NCI-H82 treated with DMSO at 0.1 percent for 48 hours (cell line): ENCODE measurements around the gene KCNG4.

Source experiments
- DNase-seq: peaks from one replicate; lab custom pipeline; 2025; ENCODE audit not compliant: unreplicated experiment; lab: John Stamatoyannopoulos, UW

The KCNG4 gene

GRCh38 chr16:84267380-84267779, 27.6 kb upstream of the KCNG4 start:
- no peak for DNase-seq

DNA sequence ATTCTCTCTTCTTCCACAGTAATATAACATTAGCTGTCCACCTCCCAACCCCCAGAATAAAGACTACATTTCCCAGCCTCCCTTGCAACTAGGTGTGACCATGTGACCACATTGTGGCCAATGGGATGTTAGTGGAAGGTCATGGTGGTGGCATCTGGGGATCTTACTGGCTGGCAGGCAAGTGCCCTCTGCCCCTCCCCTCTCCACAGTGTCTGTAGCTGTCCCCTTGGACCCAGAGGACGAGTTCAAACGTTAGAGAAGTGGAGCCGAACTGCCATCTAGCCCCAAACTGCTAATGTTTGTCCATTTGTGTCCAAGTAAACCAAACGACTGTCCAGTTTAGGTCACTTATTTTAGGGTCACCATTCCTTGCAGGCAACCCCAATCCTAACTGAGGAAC, 26.6 kb upstream of the KCNG4 start:
- DNase-seq, result peak; percentile 97

GRCh38 chr16:84262939-84263338, 23.1 kb upstream of the KCNG4 start:
- DNase-seq, result no peak

DNA sequence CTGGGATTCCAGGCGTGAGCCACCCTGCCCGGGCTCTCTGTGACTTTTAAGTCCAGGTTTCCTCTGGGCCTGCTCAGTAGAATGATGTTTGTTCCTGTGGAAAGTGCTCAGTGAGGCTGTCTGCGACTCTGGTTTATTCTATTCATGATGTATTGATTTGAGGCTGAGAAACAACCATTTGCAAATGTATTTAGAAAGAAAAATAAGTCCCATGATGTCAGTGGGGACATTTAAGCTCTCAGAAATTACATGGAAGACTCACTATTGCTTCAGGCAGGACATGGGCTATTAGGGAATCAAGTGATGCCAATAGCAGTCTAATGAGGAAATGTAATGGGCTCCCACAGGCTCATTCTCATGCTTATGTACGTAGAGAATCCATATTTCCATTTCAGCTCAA, 22.2 kb upstream of the KCNG4 start:
- no peak for DNase-seq

GRCh38 chr16:84260766-84261554, 21.1 kb upstream of the KCNG4 start:
- no peak for DNase-seq

- no peak for DNase-seq
Observed at GRCh38 chr16:84259691-84260090, 19.9 kb upstream of the KCNG4 start.

- DNase-seq, result no peak
Observed at GRCh38 chr16:84258266-84258665, 18.5 kb upstream of the KCNG4 start.

DNA sequence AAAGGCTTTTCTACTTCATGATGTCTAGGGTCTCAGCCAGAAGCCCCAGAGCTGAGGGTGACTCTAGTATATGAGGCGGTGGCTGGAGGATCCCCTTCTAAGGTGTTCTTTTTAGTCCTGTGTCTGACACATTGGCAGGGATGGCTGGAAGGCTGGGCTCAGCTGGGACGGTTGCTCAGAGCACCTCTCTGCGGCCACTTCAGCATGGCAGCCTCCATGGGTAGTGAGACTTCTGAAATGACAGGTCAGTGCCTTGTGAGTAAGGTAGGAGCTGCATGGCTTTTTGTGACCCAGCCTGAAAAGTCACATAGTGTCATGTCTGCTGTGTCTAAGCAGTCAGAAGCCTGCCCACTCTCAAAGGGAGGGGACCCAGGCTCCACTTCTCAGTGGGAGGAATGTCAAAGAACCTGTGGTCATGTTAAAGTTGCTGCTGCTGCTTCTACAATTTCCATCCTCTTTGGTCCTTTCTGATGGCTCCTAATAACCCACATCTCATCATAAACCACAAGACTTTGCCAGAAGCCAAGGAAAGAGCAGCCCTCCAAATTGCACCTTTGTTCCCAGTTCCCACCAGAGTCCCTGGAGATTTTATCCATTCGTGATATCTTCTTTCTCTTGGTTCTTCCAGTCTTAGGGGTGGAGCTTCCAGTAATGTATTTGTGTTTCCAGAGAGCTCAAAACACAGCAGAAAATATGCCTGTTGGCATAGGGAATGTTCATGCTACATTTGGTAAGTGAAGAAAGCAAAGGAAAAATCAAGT, 15.4 kb upstream of the KCNG4 start:
- no peak for DNase-seq

DNA sequence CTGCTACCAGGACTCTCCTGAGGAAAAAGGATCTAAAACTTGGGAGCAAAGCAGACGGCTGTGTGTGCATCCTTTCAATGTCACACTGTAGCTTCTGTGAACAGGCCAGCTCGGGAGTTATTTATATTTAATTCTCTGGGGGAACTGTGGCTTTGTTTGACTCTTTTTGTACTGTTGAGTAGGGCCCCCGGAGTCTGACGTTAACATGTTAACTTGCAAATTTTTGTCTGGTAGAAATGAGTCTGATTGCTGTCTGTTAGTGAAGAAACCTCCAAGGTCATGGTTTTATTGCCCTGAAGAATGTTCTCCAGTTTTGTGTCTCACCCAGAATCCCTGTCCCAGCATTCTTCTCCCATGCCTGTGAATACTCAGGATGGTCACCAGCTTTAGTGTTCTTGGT, 14.2 kb upstream of the KCNG4 start:
- DNase-seq, result no peak

DNA sequence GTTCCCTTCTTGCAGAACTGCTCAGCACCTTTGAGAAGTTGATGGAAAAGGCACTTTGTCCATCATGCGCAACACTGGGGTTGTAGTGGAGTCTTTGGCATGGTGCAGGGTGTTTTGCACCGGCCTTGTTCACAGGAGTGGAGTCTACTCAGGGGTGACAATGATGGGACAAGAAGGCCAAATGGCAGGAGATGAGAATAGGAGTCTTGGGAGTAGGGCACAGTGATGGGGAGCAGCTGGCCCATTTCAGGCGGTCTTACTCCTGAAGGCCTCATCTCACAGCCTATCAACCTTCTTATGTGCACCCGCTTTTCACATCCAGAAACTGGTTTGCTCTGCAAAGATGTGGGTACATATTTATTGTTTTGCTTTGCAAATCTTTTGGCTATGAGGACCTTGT, 13.4 kb upstream of the KCNG4 start:
- DNase-seq, result no peak

DNA sequence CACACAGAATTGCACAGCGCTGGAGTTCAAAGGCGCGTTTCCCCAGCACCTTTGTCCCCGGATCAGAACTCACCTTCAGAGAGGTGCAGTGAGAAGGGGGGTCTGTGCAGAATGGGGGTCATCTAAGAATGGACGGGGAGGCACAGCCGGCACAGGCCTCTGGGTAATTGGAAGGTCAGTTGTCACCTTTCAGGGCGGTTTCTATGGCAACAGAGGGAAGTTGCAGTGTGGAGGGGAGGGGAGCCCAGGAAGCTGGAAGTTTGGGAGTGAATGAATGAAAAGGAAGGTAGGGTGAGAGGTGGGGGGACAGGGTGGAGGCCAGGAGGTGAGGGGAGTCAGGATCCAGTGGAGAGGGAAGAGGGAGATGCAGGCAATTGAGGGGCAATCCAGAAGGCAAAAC, 12.4 kb upstream of the KCNG4 start:
- no peak for DNase-seq

- DNase-seq, result no peak
Observed at GRCh38 chr16:84247844-84248243, 8.0 kb upstream of the KCNG4 start.

DNA sequence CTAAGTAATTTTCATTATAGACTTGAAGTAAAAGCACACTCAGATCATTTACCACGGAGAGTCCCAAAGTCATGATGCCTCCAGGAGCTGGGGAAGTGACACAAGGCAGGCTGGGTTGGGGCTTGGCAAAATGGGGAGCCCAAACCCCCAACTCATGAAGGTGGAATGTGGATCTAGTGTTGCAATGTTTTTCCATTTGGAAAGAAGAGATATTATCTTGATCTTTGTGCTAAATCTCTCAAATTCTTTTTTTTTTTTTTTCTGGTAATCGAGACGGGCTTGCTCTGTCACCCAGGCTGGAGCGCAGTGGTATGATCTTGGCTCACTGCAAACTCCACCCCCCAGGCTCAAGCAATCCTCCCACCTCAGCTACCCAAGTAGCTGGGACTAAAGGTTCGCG, 7.5 kb upstream of the KCNG4 start:
- no peak for DNase-seq

DNA sequence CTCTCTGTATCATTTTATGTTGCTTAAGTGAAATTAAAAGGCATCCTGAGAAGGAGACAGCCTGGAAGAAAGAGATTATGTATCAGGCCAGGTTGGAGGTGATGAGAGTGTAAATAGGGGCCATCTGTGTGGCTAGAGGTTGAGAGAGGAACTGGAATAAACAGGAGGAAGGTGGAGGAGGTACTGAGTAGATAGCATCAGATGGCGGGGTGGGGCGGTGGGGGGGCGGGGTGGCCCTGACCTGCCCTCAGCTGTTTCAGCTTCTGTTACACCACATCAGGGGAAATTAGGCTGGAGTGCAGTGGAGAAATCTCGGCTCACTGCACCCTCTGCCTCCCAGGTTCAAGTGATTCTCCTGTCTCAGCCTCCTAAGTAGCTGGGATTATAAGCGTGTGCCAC, 6.9 kb upstream of the KCNG4 start:
- peak; percentile 91 for DNase-seq

GRCh38 chr16:84245956-84246678, 6.3 kb upstream of the KCNG4 start:
- no peak for DNase-seq

GRCh38 chr16:84244728-84245127, 4.9 kb upstream of the KCNG4 start:
- DNase-seq, result no peak

DNA sequence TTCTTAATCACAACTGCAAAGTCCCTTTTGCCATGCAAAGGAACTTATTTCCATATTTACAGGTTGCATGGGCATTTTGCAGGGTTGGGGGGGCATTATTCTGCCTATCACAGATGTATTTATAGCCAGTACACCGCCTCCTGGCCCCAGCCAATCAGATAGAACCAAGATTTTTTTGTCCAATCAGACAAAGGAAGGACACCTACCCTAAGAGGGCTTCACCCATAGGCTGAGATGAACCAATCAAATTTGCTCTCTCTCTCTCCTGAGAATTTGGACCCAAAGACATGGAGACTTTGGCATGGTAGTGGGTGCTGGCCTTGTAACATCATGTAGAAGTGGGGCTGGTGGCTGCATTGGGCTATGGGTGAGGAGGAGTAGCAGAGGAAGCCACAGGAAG, 3.9 kb upstream of the KCNG4 start:
- DNase-seq, result no peak

DNA sequence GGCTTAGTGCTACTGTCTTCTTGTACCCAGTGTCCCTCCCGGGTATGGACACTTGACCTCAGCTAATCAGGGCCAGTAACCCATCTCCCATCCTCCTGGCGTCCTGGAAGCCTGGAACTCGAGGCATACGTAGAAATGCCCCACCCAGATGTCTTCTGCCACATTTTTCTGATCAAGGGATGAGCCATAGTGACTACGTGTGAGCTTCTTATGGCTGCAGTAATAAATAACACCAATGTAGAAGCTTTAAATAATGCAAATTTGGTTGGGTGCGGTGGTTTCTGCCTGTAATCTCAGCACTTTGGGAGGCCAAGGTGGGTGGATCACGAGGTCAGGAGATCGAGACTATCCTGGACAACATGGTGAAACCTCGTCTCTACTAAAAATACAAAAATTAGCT, 3.0 kb upstream of the KCNG4 start:
- DNase-seq, result no peak

GRCh38 chr16:84241778-84242177, 2.0 kb upstream of the KCNG4 start:
- no peak for DNase-seq

DNA sequence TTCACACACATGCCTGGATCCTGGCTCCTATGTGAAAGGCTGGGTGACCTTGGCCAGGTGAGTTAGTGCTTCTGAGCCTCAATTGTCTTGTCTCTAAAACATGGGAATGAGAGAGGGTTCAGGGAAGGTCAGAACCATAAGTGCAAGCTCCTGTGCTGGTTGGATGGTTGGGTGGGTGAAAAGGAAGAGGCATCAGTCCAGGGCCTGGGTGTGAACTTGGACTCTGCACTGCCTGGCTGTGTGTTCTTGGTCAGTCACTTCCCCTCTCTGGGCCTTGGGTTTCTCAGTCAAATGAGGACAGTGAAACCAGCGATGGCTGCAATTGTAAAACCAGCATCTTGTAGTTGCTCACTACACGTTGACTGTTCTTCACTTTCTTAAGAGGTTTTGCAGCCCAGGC, 643 bp upstream of the KCNG4 start:
- no peak for DNase-seq

DNA sequence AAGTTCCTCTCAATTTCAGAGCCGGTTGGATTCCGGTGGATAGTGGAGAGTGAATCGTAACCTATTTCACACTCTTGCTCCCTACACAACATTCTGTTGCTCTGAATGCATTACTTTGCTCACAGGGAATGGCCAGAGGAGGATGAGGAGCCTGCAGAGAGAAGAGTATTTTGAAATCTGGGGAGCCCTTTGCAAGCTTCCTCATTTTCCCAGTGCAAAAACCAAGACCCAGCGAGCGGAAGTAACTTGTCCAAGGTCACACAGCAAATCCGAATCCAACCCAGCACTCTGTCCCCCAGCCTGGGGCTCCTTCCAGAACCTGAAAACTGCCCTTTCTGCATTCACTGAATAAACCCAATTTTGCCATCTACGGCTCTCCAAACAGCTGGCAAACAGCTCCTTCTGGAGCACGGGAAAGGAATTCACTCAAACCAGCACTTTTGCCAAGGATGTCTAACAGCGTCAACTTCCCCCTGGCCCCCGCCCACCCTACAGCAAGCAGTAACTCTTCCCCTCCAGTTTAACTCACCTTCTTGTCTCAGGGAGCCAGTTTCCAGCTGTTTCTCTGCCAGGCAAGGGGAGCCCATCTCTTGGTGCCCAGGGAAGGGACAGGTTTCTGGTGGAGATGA, 557 bp downstream of the KCNG4 start:
- DNase-seq, result no peak
